Liver (tissue), 9 donors: Measurements from ENCODE around the gene RAB11FIP5. TPM values are rescaled to one million over a fixed set of nuclear protein-coding genes. Genes with fewer than 3 reads are reported as not detected.
"Not testable (repeated sequence)": the region's sequence is repeated elsewhere in the genome, so short reads cannot be mapped to it uniquely, and the experiment has no call there.

Experiments
- DNase-seq: peaks from one replicate; pipeline ENCODE4 v3.0.0-alpha.2; 2017; ENCODE audit warnings: low spot score
- H3K27ac ChIP-seq, 2 donors: one replicate each; pipeline ENCODE4 v1.7.0; 2013; ENCODE audit warnings: inconsistent platforms in 2 of 2, low read length in 2 of 2, control low read depth in 1 of 2, low read depth in 1 of 2, mild to moderate bottlenecking in 1 of 2
- H3K27me3 ChIP-seq, 4 donors: one replicate each; pipeline versions ENCODE4 v1.6.1 to v1.7.0; 2013; ENCODE audit warnings: low read length in 3 of 4, inconsistent platforms in 1 of 4, mild to moderate bottlenecking in 1 of 4, moderate library complexity in 1 of 4; ENCODE audit not compliant: control insufficient read depth in 4 of 4, insufficient read depth in 4 of 4
- H3K36me3 ChIP-seq, 4 donors: one replicate each; pipeline versions ENCODE4 v1.6.1 to v1.7.0; 2013; ENCODE audit warnings: low read length in 3 of 4, mild to moderate bottlenecking in 3 of 4, low read depth in 1 of 4, moderate library complexity in 1 of 4; ENCODE audit not compliant: control insufficient read depth in 4 of 4, insufficient read depth in 3 of 4
- H3K4me1 ChIP-seq, 4 donors: one replicate each; pipeline versions ENCODE4 v1.6.1 to v1.7.0; 2013; ENCODE audit warnings: low read length in 3 of 4, mild to moderate bottlenecking in 3 of 4, moderate library complexity in 1 of 4; ENCODE audit not compliant: control insufficient read depth in 4 of 4, insufficient read depth in 4 of 4
- H3K4me3 ChIP-seq, 3 donors: one replicate each; pipeline versions ENCODE4 v1.6.1 to v1.7.0; 2013; ENCODE audit warnings: low read length in 3 of 3, control low read depth in 1 of 3, low read depth in 1 of 3, mild to moderate bottlenecking in 1 of 3
- H3K9ac ChIP-seq, 2 donors: one replicate each; pipeline ENCODE4 v1.7.0; 2013; ENCODE audit warnings: low read length in 2 of 2, mild to moderate bottlenecking in 2 of 2, moderate library complexity in 2 of 2, control low read depth in 1 of 2, low read depth in 1 of 2
- H3K9me3 ChIP-seq, 4 donors: one replicate each; pipeline versions ENCODE4 v1.6.1 to v1.7.0; 2013; ENCODE audit warnings: low read length in 3 of 4; ENCODE audit not compliant: control insufficient read depth in 4 of 4
- CTCF ChIP-seq: fragments of 150-350 bp; IDR thresholded peaks from 2 replicates; pipeline ENCODE4 v1.5.1; 2017; ENCODE audit warnings: improper control_type of control experiment, low read depth, low read length; ENCODE audit not compliant: missing input control
- EGR1 ChIP-seq, 2 donors: IDR thresholded peaks; 2 replicates each; pipeline ENCODE4 v1.6.1; 2016 to 2018; ENCODE audit warnings: antibody characterized with exemption in 2 of 2, low read depth in 2 of 2
- GABPA ChIP-seq, 2 donors: IDR thresholded peaks in 1 of 2; conservative IDR thresholded peaks in 1 of 2; 2 replicates each; pipeline ENCODE4 v1.6.1; 2016; ENCODE audit warnings: antibody characterized with exemption in 2 of 2, mild to moderate bottlenecking in 1 of 2, moderate library complexity in 1 of 2
- HNF4A ChIP-seq, 2 donors: conservative IDR thresholded peaks; 2 replicates each; pipeline ENCODE4 v1.6.1; 2016; ENCODE audit warnings: antibody characterized with exemption in 2 of 2, mild to moderate bottlenecking in 2 of 2
- HNF4G ChIP-seq: IDR thresholded peaks from 2 replicates; pipeline ENCODE4 v1.6.1; 2016; ENCODE audit warnings: antibody characterized with exemption
- NR2F2 ChIP-seq: IDR thresholded peaks from 2 replicates; pipeline ENCODE4 v1.6.1; 2016; ENCODE audit warnings: antibody characterized with exemption
- RAD21 ChIP-seq, 2 donors: IDR thresholded peaks; 2 replicates each; pipeline ENCODE4 v1.6.1; 2016; ENCODE audit warnings: antibody characterized with exemption in 2 of 2, mild to moderate bottlenecking in 2 of 2
- REST ChIP-seq: IDR thresholded peaks from 2 replicates; pipeline ENCODE4 v1.6.1; 2016; ENCODE audit warnings: antibody characterized with exemption, mild to moderate bottlenecking
- RXRA ChIP-seq, 2 donors: IDR thresholded peaks; 2 replicates each; pipeline ENCODE4 v1.6.1; 2017 to 2018; ENCODE audit warnings: antibody characterized with exemption in 2 of 2, mild to moderate bottlenecking in 1 of 2
- SP1 ChIP-seq: IDR thresholded peaks from 2 replicates; pipeline ENCODE4 v1.6.1; 2018; ENCODE audit warnings: antibody characterized with exemption, mild to moderate bottlenecking
- YY1 ChIP-seq: IDR thresholded peaks from 2 replicates; pipeline ENCODE4 v1.6.1; 2016; ENCODE audit warnings: antibody characterized with exemption, mild to moderate bottlenecking
- WGBS: extraction: QIAGEN DNeasy Blood & Tissue Kit; methylation state at CpG from one replicate; pipeline ENCODE4 v1.1.7; 2013; 5-methylcytosine and 5-hydroxymethylcytosine counted together
- polyA plus RNA-seq, 2 donors: library from polyadenylated mRNA; stranded (reverse) in 1 of 2; unstranded in 1 of 2; fragments of 200-250 nt in 1 of 2; fragments of >200 nt in 1 of 2; fragmentation: Nextera tagmentation in 1 of 2; extraction: Ambion mirVana in 1 of 2; gene quantifications; one replicate each; pipeline versions ENCODE4 v1.2.1 to v1.2.3, GENCODE V29; 2013 to 2015
- total RNA-seq, 2 donors: library from RNA; depleted of rRNA; stranded (reverse); fragments of >200 nt; gene quantifications; one replicate each; pipeline ENCODE4 v1.2.3, GENCODE V29; 2014
- donor health status: healthy.
- donor health status: healthy.
- donor health status: healthy.
- donor health status: healthy.
- donor health status: healthy.

RAB11FIP5 gene
- total and polyA plus RNA-seq, 4 donors = 2.8 to 8.1 (median 5.4) TPM

DNA sequence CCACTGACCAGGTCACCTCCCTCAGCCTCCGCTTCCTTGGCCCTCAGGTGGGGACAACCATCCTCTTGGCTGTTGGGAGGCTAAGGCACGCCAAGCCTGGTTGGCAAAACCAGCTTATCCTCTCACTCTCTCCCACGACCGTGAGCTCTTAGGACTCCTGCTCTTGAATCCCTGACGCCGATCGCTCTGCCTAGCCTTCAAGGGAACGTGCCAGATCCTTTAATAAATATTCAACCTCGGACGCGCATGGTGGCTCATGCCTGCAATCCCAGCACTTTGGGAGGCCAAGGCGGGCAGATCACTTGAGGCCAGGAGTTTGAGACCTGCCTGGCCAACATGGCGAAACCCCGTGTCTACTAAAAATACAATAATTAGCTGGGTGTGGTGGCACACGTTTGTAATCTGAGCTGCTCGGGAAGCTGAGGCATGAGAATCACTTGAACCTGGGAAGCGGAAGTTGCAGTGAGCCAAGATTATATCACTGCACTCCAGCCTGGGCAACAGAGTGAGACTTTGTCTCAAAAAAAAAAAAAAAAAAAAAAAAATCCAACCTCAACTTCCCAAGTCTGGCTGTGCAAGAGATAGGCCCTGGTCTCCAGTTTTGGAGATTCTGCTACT, 19.0 kb downstream of the RAB11FIP5 start:
- not testable (repeated sequence) for H3K36me3 ChIP-seq, H3K27ac ChIP-seq, H3K9me3 ChIP-seq, H3K27me3 ChIP-seq, H3K9ac ChIP-seq, H3K4me3 ChIP-seq, H3K4me1 ChIP-seq, DNase-seq
- 90% methylated on average over 17 of the region's 17 CpGs for WGBS

DNA sequence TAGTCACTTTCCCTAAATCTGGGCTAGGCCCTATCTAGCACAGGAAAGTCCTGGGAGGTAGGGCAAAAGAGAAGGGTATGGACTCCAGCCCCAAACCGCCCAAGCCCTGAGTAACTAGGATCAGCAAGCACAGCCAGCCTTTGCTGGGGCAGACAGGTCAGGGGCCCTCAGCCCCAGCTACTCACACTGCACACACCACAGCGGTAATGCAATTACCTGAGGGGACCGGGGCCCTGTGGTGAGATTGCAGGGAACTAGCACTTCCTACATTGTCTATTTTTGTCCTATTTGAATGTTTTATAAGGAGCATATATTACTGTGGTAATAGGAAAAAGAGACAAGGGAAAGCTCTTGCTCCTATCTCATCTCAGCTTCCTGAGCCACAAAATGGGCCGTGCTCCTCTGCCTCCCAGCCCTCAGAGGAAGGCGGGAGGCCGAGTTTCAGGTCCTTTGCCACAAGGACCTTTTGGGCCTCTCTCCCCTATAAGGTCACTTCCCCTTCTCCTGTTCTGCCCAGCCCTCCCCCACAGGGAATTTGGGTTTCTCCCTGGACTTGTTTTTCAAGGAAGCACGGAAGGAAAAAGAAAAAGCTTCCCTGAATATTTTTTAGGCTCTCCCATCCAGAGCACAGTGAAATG, 20.5 kb downstream of the RAB11FIP5 start:
- Histone ChIP-seq H3K9ac (no peak overlapping the region), H3K4me1 (peaks cover 0 to 2% (median 0%) of the 10 kb centered on the region in 4 donors), H3K27ac (no peak overlapping the region), H3K4me3 (no peak overlapping the region), H3K36me3 (peaks cover 0 to 6% (median 0%) of the 10 kb centered on the region in 4 donors), H3K9me3 (no peaks in the 10 kb centered on the region), H3K27me3 (no peaks in the 10 kb centered on the region)
- WGBS = 70% methylated on average over 7 of the region's 7 CpGs
- no peak for TF ChIP-seq RXRA (IDR thresholded peaks at IDR 0.05)
- TF ChIP-seq RAD21 (IDR thresholded peaks at IDR 0.05) = no peak
- no peak for TF ChIP-seq SP1
- TF ChIP-seq REST = no peak
- TF ChIP-seq HNF4G = no peak
- DNase-seq = no peak

DNA sequence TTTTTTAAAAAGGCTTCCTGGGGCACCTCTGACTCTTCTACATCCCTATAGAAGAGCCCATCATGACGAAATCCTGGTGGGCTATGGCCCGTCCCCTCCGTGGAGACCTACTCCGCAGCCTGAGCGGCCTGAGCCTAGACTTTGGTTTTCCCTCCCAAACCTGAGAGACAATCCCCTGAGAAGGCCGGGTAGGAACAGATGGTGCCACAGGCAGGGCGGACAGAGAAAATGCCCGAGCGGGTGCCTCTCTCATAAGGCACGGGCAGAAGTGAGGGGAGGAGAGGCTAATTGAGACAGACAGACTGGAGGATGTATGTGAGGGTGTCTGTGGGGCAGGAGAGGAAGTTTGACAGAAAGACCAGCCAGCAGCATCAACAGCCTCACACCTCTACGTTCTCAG, 21.1 kb downstream of the RAB11FIP5 start:
- WGBS = 91% methylated on average over 11 of the region's 11 CpGs
- DNase-seq = no peak
- H3K9ac ChIP-seq = no peak overlapping the region

More for the DNA sequence above, 21.1 kb downstream of the RAB11FIP5 start:
- peaks cover 0 to 2% (median 0%) of the 10 kb centered on the region in 4 donors for H3K4me1 ChIP-seq
- H3K9me3 ChIP-seq = no peaks in the 10 kb centered on the region
- H3K27me3 ChIP-seq = no peaks in the 10 kb centered on the region
- no peak for TF ChIP-seq RAD21 (IDR thresholded peaks at IDR 0.05)
- no peak for TF ChIP-seq RXRA (IDR thresholded peaks at IDR 0.05)
- TF ChIP-seq CTCF = no peak
- TF ChIP-seq HNF4A (conservative IDR thresholded peaks at IDR 0.05) = no peak
- no peak for TF ChIP-seq YY1
- TF ChIP-seq GABPA (IDR thresholded peaks at IDR 0.05 in 1 of 2, conservative IDR thresholded peaks at IDR 0.05 in 1 of 2) = no peak
- TF ChIP-seq EGR1 (IDR thresholded peaks at IDR 0.05; ENCODE audit: low read depth in 2 of 2) = no peak
- no peak for TF ChIP-seq NR2F2
- no peak for TF ChIP-seq HNF4G
- peaks cover 0 to 6% (median 0%) of the 10 kb centered on the region in 4 donors for H3K36me3 ChIP-seq
- H3K4me3 ChIP-seq = no peak overlapping the region
- no peak overlapping the region for H3K27ac ChIP-seq
